ENCODE results near the gene USP32.

DNA sequence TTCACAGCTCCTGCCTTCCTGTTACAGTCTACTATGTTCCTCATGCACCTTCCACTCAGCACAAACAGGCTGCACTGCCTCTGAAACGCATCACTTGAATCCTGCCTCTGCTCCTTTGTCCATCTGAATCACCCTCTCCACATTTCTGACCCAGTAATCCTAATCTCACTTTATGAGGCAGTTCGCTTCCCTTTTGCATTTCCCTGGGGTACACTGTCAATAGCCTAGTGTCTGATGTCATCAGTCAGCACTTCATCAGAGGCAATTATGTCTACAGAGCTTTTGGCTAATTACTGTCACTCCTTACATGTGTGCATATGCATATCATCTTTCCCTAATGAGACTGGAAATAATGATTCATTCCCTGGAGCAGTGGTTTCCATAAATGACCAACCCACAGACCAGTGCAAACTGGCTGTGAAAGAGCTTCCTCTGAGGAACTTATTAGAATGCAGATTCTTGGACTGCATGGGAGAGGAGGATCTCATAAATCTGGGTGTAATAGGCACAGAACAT is 218.6 kb downstream of the USP32 start:
- no peak for TF ChIP-seq ARNTL (CRISPR knock-in tag; IDR thresholded peaks at IDR 0.05; ENCODE audit: borderline replicate concordance, low read depth)
- no peak for TF ChIP-seq ZNF8 (CRISPR knock-in tag; IDR thresholded peaks at IDR 0.05)
- TF ChIP-seq, protein P1, sequence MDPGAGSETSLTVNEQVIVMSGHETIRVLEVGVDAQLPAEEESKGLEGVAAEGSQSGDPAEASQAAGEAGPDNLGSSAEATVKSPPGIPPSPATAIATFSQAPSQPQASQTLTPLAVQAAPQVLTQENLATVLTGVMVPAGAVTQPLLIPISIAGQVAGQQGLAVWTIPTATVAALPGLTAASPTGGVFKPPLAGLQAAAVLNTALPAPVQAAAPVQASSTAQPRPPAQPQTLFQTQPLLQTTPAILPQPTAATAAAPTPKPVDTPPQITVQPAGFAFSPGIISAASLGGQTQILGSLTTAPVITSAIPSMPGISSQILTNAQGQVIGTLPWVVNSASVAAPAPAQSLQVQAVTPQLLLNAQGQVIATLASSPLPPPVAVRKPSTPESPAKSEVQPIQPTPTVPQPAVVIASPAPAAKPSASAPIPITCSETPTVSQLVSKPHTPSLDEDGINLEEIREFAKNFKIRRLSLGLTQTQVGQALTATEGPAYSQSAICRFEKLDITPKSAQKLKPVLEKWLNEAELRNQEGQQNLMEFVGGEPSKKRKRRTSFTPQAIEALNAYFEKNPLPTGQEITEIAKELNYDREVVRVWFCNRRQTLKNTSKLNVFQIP (CRISPR knock-in tag; IDR thresholded peaks at IDR 0.05; ENCODE audit: borderline replicate concordance, low read depth), result no peak
- no peak for TF ChIP-seq BACH2 (CRISPR knock-in tag; IDR thresholded peaks at IDR 0.05; ENCODE audit: borderline replicate concordance)
- no peak for TF ChIP-seq SNAI2 (CRISPR knock-in tag; IDR thresholded peaks at IDR 0.05)
- TF ChIP-seq ZFP3 (CRISPR knock-in tag; IDR thresholded peaks at IDR 0.05), result no peak
- TF ChIP-seq, protein P2, sequence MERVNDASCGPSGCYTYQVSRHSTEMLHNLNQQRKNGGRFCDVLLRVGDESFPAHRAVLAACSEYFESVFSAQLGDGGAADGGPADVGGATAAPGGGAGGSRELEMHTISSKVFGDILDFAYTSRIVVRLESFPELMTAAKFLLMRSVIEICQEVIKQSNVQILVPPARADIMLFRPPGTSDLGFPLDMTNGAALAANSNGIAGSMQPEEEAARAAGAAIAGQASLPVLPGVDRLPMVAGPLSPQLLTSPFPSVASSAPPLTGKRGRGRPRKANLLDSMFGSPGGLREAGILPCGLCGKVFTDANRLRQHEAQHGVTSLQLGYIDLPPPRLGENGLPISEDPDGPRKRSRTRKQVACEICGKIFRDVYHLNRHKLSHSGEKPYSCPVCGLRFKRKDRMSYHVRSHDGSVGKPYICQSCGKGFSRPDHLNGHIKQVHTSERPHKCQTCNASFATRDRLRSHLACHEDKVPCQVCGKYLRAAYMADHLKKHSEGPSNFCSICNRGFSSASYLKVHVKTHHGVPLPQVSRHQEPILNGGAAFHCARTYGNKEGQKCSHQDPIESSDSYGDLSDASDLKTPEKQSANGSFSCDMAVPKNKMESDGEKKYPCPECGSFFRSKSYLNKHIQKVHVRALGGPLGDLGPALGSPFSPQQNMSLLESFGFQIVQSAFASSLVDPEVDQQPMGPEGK (CRISPR knock-in tag; IDR thresholded peaks at IDR 0.05; ENCODE audit: borderline replicate concordance), result no peak
- TF ChIP-seq, protein P3, sequence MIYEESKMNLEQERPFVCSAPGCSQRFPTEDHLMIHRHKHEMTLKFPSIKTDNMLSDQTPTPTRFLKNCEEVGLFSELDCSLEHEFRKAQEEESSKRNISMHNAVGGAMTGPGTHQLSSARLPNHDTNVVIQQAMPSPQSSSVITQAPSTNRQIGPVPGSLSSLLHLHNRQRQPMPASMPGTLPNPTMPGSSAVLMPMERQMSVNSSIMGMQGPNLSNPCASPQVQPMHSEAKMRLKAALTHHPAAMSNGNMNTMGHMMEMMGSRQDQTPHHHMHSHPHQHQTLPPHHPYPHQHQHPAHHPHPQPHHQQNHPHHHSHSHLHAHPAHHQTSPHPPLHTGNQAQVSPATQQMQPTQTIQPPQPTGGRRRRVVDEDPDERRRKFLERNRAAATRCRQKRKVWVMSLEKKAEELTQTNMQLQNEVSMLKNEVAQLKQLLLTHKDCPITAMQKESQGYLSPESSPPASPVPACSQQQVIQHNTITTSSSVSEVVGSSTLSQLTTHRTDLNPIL (CRISPR knock-in tag; IDR thresholded peaks at IDR 0.05; ENCODE audit: low read depth), result no peak
- TF ChIP-seq ISL1 (CRISPR knock-in tag; IDR thresholded peaks at IDR 0.05), result no peak
- TF ChIP-seq, protein P4, sequence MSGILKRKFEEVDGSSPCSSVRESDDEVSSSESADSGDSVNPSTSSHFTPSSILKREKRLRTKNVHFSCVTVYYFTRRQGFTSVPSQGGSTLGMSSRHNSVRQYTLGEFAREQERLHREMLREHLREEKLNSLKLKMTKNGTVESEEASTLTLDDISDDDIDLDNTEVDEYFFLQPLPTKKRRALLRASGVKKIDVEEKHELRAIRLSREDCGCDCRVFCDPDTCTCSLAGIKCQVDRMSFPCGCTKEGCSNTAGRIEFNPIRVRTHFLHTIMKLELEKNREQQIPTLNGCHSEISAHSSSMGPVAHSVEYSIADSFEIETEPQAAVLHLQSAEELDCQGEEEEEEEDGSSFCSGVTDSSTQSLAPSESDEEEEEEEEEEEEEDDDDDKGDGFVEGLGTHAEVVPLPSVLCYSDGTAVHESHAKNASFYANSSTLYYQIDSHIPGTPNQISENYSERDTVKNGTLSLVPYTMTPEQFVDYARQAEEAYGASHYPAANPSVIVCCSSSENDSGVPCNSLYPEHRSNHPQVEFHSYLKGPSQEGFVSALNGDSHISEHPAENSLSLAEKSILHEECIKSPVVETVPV (CRISPR knock-in tag; IDR thresholded peaks at IDR 0.05), result no peak
- TF ChIP-seq RARB (CRISPR knock-in tag; IDR thresholded peaks at IDR 0.05), result no peak
- no peak for TF ChIP-seq ESRRG (CRISPR knock-in tag; IDR thresholded peaks at IDR 0.05)
- no peak for TF ChIP-seq ZC3H10 (CRISPR knock-in tag; IDR thresholded peaks at IDR 0.05)
- no peak for TF ChIP-seq CSDC2 (CRISPR knock-in tag; IDR thresholded peaks at IDR 0.05)
